Stromal cell of bone marrow (primary cell): Measurements from ENCODE around the gene VSTM2B.
"Not testable (repeated sequence)": the region's sequence is repeated elsewhere in the genome, so short reads cannot be mapped to it uniquely, and the experiment has no call there.

ENCODE experiments used
- DNase-seq: peaks from one replicate; pipeline ENCODE4 v3.0.0-alpha.2; 2012; ENCODE audit warnings: low read depth

VSTM2B gene

DNA sequence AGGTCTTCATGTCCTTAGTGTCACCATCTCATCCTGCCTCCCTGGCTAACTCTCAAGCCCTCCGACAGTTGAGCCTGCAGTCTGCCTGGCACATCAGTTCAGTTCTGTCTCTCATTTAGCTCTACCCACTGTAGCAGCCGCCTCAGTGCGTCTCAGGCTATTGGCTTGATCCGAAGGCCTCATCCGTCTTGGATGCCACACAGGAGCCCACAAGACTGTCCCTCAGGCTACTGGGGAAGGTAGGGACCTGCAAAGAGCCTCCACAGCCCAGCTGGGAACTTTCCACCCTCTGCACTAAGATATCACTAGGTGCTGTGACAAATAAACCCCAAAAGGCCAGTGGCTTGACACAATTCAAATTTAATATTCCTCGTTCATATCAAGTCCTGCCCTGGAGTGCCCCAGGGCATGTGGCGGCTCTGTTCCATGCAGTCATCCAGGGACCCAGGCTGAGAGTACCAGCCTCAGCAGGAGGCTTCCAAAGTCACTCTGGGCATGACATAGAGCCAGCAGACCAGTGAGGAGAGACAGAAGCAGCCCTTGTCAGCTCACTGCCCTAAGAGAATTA lies 5.7 kb downstream of the VSTM2B start:
- no peak for DNase-seq

DNA sequence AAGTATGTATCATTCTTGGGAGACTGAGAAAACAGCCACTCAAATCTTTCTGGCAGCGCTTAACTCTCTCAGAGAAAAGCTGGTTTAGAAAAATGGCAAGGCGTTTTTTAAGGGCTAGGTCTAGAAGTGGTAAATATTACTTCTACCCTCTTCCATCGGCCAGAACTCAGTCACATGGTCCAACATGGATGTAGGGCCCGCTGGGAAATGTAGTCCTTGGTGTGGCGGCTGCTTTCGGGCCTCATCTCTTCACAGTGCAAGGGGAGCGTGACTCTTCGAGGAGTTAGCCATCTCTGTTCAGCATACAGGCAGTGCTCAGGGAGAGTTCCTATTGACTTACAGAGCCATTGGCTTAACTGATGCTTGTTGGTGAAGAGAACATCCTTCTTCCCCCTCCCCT lies 6.3 kb downstream of the VSTM2B start:
- no peak for DNase-seq

DNA sequence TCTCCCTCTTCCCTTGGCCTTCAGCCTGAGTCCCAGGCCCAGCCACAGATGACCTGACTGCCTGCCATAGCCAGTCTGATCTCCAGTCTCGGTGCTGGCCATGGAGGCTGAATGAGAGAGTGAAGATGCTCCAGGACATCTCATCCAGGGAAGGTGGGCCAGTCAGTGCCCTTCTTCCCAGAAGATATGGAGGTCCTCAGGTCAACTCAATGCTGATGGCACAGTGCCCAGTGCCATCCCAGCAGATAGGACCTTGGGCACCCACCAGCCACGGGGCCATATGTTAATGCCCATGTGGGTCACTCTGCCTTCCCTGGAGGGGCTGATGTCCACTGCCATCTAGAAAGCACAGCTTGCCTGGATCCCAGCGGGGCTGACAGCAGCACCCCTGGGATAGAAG lies 7.2 kb downstream of the VSTM2B start:
- DNase-seq: no peak

DNA sequence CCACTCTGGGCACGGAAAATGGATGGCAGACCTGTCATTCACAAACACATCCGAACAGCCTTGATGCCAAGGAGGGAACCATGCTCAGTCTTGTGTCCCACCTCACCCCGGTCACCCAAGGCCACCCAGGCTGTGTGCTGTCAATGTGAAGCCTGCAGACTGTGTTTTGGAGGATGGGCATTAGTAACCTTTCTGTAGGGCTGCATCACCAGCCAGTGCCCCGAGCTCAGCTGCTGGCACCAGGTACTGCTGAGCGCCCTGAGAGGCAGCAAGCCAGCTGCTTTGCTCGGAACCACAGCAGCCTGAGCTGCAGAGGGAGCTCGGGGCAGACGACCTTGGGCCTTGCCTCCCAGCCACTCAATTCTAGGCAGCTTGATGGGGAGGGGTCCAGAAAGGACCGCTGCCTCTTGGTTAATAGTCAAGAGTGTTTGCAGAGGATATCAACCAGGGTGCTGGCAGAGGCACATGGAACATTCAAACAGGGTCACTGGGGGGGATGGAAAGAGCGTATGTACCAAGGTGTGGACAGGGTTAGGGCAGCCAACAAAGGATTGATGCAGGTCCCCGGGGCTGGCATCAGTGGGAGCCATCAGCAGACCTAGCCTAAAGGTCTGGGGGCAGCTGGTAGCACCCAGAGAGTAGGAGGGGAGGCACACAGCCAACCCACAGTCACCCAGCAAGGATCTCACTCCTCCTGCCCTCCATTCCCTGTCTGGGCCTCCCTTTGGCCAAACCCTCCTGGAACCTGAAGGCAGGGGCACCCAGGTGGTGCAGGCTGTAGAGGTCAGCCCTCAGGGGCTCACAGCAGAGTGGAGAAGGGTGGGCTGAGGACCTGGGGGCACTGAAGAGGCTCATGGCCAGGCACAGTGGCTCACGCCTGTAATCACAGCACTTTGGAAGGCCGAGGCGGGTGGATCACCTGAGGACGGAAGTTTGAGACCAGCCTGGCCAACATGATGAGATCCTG lies 8.1 kb downstream of the VSTM2B start:
- no peak for DNase-seq

DNA sequence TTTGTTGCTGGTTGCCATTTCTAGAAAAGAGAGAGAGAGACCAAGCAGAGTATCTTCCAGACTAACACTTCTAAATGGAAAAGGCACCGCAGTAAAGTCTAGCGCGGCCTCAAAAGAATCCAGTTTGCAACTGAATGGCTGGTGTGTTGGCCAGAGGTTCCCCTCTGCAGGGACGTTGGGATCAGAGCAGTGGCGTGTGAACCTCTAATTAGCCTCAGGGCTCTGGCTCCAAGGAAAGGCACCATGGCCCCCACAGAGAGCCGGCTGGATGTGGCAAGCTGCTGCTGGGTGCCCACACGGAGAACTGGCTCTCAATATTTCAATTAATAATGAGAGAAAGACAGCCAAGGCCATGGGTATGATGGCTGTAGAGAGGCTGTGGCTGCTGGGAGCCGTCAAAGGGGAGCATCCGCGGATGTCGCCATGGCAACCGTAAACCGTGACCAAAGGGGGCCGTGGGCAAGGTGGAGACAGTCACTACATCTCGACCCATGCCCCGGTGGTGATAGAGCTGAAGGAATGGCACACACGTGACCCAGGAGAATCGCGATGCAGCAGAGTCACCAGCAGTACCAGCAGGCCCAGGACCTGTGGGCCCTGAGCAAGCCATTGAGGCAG lies 9.5 kb downstream of the VSTM2B start:
- no peak for DNase-seq

DNA sequence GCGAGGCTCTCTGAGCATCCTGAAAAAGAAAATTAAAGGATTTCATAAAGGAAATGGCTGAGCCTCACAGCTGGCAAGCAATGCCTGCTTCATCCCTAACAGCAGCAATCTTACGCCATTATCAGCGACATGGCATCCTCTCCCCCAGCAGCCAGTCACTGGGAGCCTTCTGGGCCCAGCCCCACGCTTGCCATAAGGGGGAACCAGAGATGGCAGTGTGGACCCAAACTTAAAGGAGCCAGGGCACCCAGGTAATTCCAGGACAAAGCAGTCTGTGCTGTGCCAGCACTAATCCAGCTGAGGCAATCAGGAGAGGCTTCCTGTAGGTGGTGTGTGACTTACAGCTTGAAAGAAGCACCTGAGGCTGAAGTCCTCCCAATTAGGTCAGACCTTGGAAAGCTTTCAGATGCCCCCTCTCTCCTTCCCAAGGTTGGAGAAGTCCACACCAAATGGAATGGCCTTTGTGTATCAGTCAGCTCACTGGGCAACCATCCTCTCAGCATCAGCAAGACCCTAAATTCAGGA lies 10.3 kb downstream of the VSTM2B start:
- no peak for DNase-seq

DNA sequence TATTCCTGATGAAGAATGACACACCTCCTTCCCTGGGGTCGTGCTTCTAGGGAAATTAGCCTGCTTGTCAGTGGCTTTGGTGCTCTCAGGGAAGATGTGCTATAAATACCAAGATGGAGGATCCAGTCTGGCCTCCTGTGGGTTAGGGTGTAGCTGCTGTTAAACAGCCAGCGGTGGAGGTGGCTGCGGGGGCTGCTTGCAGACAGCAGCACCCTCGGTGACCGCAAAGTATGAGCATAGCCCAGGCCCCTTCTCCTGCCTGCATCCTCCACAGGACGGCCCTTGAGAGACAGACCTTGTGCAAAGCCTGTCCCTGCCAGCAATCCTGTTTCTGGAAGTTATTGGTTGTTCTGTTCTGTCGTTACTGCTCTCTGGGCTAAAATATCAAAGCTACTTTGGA lies 11.4 kb downstream of the VSTM2B start:
- DNase-seq: no peak

DNA sequence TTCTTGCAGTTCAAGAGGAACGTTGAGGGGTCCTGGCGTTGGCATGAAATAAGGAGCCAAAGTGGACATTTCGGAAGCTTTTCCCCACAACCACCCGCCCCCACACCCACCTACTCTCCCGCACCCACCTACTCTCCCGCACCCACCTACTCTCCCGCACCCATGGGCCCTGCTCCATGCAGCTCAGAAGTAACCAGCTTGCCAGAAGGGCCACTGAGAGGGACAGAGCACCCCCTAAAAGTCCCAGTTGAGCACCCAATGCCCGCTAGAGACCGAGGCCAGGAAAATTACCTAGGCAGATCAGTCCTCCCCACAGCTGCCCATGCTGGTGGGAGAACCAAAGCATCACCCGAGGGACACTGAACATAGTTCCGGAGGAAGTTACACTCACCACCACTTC lies 11.8 kb downstream of the VSTM2B start:
- DNase-seq: no peak

DNA sequence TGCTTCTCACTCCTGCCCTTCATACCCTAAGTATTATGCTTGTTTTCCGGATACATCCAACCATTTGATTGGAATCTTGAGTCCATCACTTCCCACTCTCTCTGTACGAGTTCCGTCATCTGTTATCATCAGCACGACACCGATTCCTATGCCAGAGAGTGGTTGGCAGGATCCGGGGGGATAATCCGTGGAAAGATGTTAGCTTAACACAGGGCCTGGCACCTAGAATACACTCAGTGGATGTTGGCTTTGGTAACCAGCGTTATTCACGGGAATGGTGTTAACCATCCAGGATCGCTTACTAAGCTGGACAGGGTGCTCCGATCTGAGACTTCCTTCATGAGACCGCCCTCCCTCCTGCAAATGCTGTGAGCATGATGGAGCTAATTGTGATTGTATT lies 12.4 kb downstream of the VSTM2B start:
- no peak for DNase-seq

DNA sequence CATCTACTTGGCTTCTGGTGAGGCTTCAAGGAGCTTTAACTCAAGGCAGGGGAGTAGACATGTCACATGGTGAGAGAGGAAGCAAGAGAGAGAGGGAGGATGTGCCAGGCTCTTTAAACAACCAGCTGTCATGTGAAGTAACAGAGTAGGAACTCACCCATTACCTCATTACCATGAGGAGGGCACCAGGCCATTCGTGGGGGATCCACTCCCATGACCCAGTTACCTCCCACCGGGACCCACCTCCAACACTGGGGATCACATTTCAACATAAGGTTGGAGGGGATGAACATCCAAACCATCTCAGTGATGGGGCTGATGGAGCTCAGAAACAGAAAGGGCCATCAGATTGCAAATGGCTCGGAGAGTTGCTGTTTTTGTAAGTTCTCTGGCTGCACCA lies 12.9 kb downstream of the VSTM2B start:
- DNase-seq: no peak

DNA sequence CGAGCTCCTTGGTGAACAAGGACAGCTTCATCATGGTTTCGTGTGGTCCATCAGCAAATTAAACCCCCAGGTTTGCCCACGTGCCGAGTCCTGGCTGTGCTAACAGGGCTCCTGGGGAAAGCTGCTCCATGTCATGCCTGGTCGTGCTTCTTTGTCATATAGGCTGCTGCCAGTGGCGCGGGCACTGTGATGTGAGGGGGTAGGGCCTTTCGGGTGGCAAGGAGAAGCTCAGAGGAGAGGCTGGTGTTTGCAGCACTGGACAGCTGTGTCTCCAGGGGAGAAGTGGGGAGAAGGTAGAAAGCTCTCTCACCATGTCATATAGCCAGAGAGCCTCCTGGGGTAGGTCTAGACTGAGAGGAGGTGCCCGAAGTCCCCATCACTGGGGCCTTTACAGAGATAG lies 13.3 kb downstream of the VSTM2B start:
- DNase-seq: no peak

DNA sequence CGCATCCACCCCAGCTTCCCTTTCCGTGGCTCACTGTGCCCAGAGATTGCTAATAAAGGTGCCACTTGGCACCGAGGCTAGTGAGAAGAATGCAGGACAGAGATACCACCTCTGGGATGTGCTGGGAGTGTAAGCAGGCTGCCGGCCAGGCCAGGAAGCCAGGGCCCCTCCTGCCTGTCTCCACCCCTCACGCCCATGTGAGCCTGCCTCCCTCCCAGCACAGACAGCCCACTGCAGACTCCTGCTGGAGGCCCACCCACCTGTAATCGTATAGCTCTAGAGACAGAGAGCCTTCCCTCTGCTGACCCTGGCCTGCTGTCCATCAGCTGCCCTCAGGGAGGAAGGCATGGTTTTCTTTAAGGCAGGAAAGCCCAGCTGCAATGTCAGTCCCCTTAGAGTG lies 13.9 kb downstream of the VSTM2B start:
- no peak for DNase-seq

DNA sequence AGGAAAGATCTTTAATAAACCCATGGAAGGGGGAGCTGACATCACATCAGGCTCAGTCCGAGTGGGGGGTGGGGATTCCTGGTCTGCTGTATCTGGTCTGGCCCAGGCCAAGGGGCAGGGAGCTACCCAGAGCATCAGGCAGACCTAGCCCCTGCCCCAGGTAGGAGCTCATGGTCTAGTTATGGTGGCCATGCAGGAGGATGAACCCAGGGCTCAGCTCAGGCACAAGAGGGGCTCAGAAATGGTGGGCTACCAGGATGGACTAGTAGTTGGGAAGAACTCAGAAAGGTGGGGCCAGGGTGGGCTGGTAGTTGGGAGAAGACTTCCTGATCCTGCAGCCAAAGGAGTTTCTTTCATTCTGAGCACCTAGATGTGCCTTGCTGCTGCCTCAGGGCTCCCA lies 14.3 kb downstream of the VSTM2B start:
- no peak for DNase-seq

DNA sequence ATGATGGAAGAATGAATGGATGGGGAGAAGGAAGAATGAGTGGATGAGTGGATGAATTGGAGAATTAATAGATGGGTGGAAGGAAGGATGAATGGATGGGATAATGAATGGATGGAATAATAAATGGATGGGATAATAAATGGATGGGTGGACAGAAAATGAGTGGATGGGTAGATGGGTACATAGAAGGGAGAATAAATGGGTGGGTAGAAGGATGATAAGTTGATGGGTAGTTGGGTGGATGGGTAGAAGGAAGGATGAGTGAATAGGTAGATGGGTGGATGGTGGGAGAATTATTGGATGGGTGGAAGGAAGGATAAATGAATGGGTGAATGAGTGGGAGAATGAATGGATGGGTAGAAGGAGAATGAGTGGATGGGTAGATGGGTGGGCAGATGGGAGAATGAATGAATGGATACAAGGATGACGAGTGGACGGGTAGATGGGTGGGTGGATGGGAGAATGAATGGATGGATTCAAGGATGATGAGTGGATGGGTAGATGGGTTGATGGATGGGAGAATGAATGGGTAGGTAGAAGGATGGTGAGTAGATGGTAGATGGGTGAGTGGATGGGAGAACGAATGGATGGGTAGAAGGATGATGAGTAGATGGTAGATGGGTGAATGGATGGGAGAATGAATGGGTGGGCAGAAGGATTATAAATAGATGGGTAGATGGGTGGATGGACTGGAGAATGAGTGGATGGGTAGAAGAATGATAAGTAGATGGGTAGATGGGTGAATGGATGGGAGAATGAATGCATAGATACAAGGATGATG lies 15.9 kb downstream of the VSTM2B start:
- DNase-seq: no peak

DNA sequence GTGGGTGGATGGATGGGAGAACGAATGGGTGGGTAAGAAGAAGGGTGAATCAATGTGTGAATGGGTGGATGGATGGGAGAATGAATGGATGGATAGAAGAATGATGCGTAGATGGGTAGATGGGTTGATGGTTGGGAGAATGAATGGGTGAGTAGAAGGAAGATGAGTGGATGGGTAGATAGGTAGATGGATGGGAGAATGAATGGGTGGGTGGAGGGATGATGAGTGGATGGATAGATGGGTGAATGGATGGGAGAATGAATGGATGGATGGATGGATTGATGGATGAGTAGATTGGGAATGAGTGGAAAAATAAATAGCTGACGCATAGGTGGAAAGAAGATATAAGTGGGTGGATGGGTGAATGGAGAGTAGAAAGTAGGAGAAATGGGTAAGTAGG lies 16.5 kb downstream of the VSTM2B start:
- DNase-seq: no peak

DNA sequence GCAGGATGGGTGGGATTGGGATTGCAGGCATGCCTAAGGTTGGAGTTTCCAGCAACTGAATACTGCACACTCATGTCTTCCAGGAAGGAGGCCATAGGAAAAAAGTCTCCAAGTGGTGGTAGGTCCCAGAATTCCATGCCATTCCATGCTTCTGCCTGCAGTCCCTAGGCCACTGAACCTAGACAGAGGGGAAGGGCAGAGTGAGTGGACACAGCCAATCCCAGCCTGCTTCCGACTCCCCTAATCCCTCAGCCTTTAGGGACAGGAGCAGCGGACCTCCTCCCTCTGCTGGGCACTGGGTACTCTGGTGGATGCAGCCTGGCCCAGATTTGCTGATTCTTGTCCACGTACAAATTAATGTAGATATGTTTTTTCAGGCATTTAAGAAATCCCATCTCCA lies 17.0 kb downstream of the VSTM2B start:
- no peak for DNase-seq

DNA sequence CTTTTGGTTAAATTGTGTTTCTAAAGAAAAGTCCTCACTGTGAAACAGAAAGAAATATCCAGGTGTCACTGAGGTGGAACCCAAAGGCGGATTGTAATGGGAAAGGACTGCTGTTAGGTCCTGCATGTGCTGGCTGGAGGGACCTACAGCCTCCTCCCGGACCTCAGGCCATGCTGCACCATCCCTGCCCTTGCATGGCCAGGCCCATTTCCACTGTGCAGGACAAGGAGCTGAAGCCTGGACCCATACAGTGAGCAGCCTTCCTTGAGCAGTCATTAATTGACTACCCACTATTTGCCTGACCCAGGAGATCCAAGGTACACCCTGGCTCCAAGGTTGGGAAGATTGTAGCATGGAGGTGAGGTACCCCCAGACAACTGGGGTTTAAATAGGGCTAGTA lies 17.6 kb downstream of the VSTM2B start:
- no peak for DNase-seq

DNA sequence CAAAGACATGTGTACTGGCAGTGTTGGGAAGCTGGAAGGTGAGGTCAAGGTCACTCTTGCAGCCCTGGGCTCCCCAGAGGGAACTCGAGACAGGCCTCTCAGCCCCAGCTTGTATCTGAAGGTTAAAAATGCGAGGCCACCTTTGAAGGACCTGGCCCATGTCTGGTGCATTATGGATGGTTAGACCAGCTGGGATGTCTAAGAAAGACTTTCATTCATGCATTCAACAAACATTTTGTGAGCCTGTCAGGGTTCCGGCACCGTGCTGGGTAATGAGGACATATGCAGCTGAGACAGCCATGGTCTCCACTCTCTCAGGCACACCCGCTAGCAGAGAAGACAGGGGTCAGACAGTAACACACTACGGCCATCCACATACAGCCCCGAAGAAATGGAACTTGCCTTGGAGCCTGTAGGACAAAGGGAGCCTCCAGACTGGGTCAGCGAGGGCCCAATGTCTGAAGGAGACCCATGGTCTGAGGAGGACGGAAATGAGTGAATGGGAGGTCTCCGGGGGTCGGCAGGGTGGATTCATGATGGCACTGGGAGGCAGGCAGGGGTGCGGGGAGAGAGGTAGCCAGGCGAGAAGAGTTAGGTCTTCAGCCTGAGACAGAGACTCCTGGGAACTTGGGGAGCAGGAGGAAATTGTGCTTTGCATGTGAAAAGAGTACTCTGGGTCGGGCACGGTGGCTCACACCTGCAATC lies 19.0 kb downstream of the VSTM2B start:
- no peak for DNase-seq

DNA sequence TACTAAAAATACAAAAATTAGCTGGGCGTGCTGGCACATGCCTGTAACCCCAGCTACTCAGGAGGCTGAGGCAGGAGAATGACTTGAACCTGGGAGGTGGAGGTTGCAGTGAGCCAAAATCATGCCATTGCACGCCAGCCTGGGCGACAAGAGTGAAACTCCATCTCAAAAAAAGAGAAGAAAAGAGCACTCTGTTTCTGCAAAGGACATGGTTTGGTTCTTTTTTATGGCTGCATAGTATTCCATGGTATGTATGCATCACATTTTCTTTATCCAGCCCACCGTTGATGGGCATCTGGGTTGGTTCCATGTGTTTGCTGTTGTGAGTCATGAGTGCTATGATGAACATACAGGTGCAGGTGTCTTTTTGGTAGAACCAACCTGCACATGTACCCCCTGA lies 19.7 kb downstream of the VSTM2B start:
- not testable (repeated sequence) for DNase-seq

DNA sequence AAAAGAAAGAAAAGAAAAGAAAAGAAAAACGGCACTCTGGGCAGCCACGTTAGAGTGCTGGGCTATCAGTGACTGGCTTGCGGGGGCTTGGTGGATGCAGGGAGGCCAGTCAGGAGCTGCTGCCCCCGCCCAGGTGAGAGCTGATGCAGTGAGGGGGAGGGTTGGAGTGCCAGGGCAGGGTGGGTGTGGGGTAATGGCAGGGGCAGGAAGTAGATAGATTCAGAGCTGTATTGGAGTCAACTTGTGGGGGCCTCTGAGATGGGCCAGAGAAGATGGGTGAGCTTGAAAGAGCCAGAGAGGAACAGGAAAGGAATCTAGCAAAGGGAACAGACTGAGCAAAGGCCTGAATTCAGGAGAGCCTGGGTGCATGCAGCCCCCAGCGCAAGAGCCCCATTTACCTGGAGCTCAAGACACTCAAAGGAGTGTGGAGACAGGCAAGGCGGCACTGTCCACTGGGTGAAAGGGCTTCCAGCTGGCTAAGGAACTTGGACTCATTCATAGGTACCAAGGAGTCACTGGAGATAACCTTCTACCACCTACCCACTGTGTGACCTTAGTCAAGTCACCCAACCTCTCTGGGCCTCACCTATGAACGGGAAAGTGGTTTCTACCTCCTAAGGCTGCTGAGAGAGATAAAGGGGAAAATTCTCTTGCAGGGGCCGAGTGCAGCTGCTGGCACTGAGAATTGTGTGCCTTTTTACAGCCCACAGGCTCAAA lies 20.2 kb downstream of the VSTM2B start:
- no peak for DNase-seq

DNA sequence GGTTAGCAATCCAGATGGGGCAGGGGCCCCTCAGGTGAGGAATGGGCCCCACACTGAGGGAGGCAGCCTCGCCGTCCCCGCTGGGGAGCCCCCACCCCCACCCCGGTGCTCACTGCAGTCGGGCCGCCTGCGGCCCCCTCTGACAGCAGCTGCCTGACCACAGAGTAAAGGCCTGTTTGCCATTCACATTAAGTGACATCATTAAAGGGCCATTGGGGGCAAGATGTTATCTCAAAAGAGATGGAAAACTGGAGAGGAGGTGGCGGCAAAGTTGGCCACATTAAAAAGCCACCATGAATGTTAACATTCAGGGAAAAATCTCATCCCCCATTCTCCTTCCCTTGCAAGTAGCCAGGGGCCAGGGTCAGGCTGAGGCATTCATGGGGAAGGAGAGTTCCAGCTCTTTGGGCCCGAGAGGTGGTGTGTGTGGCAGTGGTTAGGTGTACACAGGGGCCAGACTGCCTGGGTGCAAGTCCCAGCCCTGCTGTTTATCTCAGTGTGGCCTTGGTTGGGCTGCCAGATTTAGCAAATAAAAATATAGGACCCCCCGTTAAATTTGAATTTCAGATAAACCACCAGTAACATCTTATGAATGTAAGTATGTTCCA lies 20.9 kb downstream of the VSTM2B start:
- no peak for DNase-seq
